SH-SY5Y (cell line): Measurements from ENCODE around the gene UVSSA.

Source experiments
- GATA2 ChIP-seq: IDR thresholded peaks from 2 replicates; pipeline ENCODE4 v1.6.1; 2011; ENCODE audit warnings: mild to moderate bottlenecking, low read depth, low read length
- GATA3 ChIP-seq: IDR thresholded peaks from 2 replicates; pipeline ENCODE4 v1.6.1; 2011; ENCODE audit warnings: low read depth, mild to moderate bottlenecking, low read length, moderate library complexity

UVSSA gene

GRCh38 chr4:1325681-1326635, 21.1 kb upstream of the UVSSA start:
- TF ChIP-seq GATA2 (no peak), GATA3 (no peak)

GRCh38 chr4:1326751-1327525, 20.1 kb upstream of the UVSSA start:
- TF ChIP-seq GATA2 (no peak), GATA3 (no peak)

DNA sequence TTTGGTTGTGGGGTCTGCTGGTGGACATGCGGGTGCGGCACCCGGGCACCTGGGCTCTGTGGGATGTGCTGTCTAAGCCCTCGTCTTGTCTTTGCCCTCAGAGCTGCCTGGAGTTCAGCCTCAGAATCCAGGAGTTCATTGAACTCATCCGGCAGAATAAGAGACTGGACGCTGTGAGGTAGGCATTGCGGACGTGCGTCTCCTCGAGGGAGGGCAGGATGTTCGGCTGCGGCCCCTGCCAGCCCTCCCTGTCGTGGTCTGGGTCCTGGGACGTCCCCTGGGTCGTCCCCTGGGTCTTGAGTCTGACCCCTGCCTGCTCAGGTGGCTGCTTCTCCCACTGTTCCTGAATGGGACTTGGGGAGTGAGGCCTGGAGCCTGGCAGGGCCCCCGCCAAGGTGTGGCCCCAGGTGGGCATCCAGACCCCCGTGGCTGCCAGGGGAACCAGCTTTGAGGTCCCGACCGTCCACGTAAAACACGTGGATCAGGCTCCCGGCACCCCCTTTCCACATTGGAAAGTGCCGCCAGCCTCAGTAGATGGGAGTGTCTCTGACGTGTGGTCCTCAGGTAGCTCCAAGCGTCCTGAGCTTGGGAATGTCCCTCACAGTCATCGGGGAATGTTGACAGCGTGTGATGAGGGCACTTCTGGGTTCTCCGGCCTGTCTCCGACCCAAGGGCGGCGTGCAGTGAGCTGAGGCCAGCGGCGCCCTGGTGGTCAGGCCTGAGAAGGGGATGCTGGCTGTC, 19.3 kb upstream of the UVSSA start:
- TF ChIP-seq GATA2 (no peak), GATA3 (no peak)

- TF ChIP-seq GATA3 (no peak), GATA2 (no peak)
Measured at GRCh38 chr4:1328267-1329155, 18.5 kb upstream of the UVSSA start.

DNA sequence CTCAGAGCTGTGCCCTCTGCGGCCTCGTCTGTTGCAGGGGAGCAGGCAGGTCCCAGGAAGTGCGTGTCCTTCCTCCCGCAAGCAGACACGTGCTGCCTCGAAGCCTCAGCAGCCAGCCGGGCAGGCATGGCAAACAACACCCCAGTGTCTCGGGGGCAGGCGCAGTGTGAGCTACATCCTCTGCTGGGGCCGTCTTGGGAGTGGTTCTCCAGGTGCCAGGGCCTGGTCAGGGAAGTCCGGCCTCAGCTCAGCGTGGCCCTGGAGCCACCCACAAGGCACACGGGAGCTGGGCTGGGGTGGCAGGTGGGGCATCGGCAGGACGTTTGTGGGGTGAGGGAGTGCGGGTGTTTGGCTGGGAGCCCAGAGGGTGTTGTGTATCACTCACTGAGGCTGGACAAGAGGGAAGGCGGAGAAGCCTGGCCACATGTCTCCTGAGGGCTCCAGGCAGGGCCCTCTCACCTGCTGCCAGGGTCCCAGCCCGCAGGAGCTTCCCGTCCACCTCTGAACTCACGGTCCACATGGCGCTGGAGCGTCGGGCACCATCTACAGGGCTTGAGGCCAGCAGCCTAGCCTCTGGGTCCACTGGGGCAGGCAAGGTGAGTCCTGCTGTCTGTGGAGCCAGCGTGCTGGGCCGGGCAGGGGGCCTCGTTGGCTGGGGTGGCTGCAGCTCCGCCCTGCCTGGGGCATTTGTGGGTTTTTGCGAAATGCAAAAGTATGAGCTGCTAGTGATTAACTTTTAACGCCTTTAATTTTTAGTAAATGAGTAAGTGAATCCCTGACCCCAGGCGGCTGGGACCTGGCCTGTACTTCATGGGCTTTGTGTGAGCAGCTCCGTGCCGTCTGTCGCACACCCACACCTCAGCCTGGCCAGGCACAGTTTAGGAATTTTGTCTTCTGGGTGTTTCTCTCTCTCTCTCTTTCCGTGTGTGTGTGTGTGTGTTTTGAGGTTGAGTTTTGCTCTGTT, 17.3 kb upstream of the UVSSA start:
- no peak for TF ChIP-seq GATA2
- TF ChIP-seq GATA3, result no peak

- TF ChIP-seq GATA3 (no peak), GATA2 (no peak; the same call in 1 of the 2 replicates)
Measured at GRCh38 chr4:1330761-1331590, 16.0 kb upstream of the UVSSA start.

DNA sequence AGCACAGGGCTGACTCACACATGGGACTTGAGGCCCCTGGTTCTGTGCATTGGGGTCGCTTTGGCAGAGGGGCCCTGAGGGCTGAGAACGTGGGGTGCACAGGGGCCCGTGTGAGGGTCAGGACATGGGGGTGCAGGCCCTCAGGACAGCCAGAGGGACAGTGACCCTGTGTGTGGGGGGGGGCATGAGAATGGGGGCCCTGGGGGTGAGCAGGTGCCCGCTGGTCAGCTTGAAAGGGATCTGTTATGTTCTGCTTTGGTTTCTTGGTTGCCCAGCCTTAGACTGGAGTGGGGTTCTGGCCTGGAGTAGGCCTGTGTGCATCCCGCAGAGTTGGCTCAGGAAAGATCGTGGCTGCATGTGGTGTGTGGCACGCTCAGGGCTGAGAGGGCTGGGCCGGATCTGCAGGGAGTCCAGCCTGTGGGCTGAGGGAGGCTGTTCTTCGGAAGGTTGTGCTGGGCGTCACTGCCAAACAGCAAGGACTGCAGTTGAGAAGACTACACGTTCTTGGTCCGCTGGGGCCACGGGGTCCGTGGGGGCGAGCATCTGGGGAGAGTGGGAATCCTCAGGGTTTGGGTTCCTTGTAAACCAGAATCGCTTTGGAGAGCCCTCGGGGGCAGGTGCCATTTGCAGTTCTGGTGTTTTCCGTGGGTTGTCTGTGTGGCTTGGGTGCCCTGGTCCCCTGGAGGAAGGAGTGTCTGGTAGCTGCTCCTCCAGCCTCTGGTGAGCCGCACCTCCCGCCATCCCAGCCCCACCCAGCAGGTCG, 15.2 kb upstream of the UVSSA start:
- TF ChIP-seq GATA2 (no peak), GATA3 (no peak)

- TF ChIP-seq GATA3, result no peak
- no peak for TF ChIP-seq GATA2
Measured at GRCh38 chr4:1332686-1333085, 14.3 kb upstream of the UVSSA start.

DNA sequence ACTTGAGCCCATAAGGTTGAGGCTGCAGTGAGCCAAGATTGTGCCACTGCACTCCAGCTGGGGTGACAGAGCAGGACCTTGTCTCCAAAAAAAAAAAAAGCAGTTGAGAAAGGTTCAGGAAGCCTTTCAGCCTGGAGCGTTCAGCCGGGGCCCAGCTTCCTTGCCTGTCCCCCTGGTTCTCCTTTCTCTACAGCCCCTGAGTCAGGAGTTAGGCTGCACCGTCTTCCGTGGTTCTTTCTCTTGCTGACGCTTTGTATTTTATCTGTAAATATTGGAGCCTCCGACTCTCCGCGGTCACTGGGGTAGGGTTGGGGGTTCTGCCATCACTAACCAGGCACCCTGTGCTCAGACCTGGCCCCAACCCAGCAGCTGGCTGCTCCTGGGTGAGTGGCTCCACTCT, 13.8 kb upstream of the UVSSA start:
- TF ChIP-seq GATA3, result no peak

DNA sequence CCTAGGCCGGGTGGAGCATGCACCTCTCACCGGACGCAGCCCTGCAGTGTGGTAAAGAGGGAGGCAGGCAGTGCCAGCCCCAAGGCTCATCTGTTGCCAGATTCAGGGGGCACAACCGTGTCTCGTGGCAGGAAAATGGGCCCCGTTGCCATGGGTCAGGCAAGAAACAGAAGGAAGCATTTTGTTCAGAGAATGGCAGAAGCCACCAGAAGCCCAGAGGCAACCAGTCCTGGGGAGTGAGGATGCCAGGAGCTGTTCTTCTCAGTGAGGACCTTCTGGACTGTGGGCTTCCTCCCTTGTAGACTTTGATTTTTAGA, 12.5 kb upstream of the UVSSA start:
- TF ChIP-seq GATA3, result no peak

DNA sequence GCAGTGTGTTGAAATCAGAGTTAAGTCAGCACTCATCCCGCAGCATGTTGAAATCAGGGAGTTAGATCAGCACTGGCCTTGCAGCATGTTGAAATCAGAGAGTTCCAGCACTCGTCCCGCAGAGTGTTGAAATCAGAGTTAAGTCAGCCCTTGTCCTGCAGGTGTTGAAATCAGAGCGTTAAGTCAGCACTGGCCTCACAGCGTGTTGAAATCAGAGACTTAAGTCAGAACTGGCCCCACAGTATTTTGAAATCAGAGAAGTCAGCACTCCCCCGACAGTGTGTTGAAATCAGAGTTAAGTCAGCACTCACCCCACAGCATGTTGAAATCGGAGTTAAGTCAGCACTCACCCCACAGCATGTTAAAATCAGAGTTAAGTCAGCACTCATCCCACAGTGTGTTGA, 10.9 kb upstream of the UVSSA start:
- no peak for TF ChIP-seq GATA3
- TF ChIP-seq GATA2, result no peak

- no peak for TF ChIP-seq GATA2
- TF ChIP-seq GATA3, result no peak
Measured at GRCh38 chr4:1337376-1337831, 9.6 kb upstream of the UVSSA start.
